ENCODE measurements around the gene NUDT15. TPM values are rescaled to one million over a fixed set of nuclear protein-coding genes. Genes with fewer than 3 reads are reported as not detected.
A peak's percentile ranks its signal among the peaks of the same experiment; 100 is the strongest.

The NUDT15 gene
- total and polyA plus RNA-seq, 2 donors from 2014 or later = 11.9 to 19.7 TPM

DNA sequence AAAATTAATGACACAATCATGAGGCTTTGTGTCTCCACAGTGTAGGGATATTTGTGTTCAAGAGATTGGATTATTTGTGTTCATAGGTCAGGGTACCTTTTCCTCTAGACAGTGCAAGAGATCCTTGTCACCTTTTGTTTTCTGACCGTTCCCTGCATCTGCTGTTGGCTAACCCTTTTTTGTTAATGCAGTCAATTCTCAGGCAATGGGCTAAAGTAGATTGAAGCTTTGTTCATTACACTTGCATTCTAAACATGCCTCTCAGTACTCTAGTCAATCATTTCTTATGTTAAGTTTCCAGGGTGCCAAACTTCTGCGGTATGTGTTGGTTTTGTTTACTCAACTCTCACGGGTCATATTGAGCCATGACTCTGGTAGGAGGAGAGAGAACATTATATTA lies 59.1 kb downstream of the NUDT15 start:
- peak overlapping the region; percentile 32 to 82 for H3K27ac ChIP-seq (ENCODE audit: low read depth in 2 of 2, low read length in 2 of 2)
- H3K9ac ChIP-seq (ENCODE audit: low read length in 3 of 3) = peak overlapping the region in 1 of 3 donors; percentile 35
- intact Hi-C loops (cut with DNase I) = no loop called here
- peak in 2 of 5 donors; percentile 24 to 72 for DNase-seq
- H3K4me3 ChIP-seq (ENCODE audit: low read length in 3 of 3) = peak overlapping the region in 1 of 3 donors; percentile 19
- H3K27me3 ChIP-seq (ENCODE audit: control insufficient read depth, insufficient read depth, low read length) = no peaks in the 10 kb centered on the region
- FAIRE-seq = no peak
- H3K4me1 ChIP-seq (ENCODE audit: control insufficient read depth in 2 of 3, insufficient read depth in 2 of 3, low read depth in 1 of 3, low read length in 3 of 3) = peaks cover 3 to 34% (median 11%) of the 10 kb centered on the region in 3 donors
- TF ChIP-seq, protein P1, sequence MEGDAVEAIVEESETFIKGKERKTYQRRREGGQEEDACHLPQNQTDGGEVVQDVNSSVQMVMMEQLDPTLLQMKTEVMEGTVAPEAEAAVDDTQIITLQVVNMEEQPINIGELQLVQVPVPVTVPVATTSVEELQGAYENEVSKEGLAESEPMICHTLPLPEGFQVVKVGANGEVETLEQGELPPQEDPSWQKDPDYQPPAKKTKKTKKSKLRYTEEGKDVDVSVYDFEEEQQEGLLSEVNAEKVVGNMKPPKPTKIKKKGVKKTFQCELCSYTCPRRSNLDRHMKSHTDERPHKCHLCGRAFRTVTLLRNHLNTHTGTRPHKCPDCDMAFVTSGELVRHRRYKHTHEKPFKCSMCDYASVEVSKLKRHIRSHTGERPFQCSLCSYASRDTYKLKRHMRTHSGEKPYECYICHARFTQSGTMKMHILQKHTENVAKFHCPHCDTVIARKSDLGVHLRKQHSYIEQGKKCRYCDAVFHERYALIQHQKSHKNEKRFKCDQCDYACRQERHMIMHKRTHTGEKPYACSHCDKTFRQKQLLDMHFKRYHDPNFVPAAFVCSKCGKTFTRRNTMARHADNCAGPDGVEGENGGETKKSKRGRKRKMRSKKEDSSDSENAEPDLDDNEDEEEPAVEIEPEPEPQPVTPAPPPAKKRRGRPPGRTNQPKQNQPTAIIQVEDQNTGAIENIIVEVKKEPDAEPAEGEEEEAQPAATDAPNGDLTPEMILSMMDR (IDR thresholded peaks at IDR 0.05; ENCODE audit: borderline replicate concordance, extremely low read depth, insufficient read depth) = no peak
- no peaks in the 10 kb centered on the region for H3K9me3 ChIP-seq (ENCODE audit: control insufficient read depth in 2 of 3, insufficient read depth in 1 of 3, low read length in 3 of 3)
- H3K36me3 ChIP-seq (ENCODE audit: control insufficient read depth in 2 of 3, insufficient read depth in 3 of 3, low read length in 3 of 3) = no peaks in the 10 kb centered on the region

Other genes with a start within 250 kb of the NUDT15 start
- gene SUCLA2, start 36.5 kb upstream of the NUDT15 start, total RNA-seq = 50.7 TPM
- gene SUCLA2, start 36.5 kb upstream of the NUDT15 start, polyA plus RNA-seq (ENCODE audit: insufficient read depth, low read depth, low replicate concordance) = 70.4 TPM
- gene MED4, start 57.4 kb downstream of the NUDT15 start, total RNA-seq = 50.8 TPM
- gene MED4, start 57.4 kb downstream of the NUDT15 start, polyA plus RNA-seq (ENCODE audit: insufficient read depth, low read depth, low replicate concordance) = 54.3 TPM
- 1,431 TPM for gene ITM2B, start 195.5 kb downstream of the NUDT15 start, total RNA-seq
- gene ITM2B, start 195.5 kb downstream of the NUDT15 start, polyA plus RNA-seq (ENCODE audit: insufficient read depth, low read depth, low replicate concordance) = 2,443 TPM